Mononuclear cell (primary cell): ENCODE measurements around the gene ETV6. TPM values are rescaled to one million over a fixed set of nuclear protein-coding genes. Genes with fewer than 3 reads are reported as not detected.

ENCODE experiments used
- H3K27me3 ChIP-seq: 2 replicates; pipeline ENCODE4 v1.6.0; 2011; ENCODE audit warnings: low read length, control low read depth; ENCODE audit not compliant: insufficient read depth
- H3K4me1 ChIP-seq: 2 replicates; pipeline ENCODE4 v1.5.1; 2011; ENCODE audit warnings: mild to moderate bottlenecking, low read length, control low read depth; ENCODE audit not compliant: insufficient read depth
- H3K4me3 ChIP-seq: 2 replicates; pipeline ENCODE4 v1.5.1; 2011; ENCODE audit warnings: mild to moderate bottlenecking, low read length, moderate library complexity
- H3K9me3 ChIP-seq: 2 replicates; pipeline ENCODE4 v1.5.1; 2011; ENCODE audit warnings: low read depth, mild to moderate bottlenecking, control low read depth, low read length
- total RNA-seq: library from RNA; depleted of rRNA; stranded (reverse); fragments of >200 nt; gene quantifications from one replicate; pipeline ENCODE4 v1.2.3, GENCODE V29; 2012

Gene ETV6
- total RNA-seq, 1 donor, result 19.7 TPM

GRCh38 chr12:11832093-11832492, 182.6 kb downstream of the ETV6 start:
- Histone ChIP-seq H3K4me3 (no peak overlapping the region), H3K4me1 (peaks cover 74% of the 10 kb centered on the region), H3K27me3 (no peaks in the 10 kb centered on the region), H3K9me3 (no peaks in the 10 kb centered on the region)

- H3K4me1 ChIP-seq, result peaks cover 73% of the 10 kb centered on the region
- no peaks in the 10 kb centered on the region for H3K27me3 ChIP-seq
- no peaks in the 10 kb centered on the region for H3K9me3 ChIP-seq
- H3K4me3 ChIP-seq, result no peak overlapping the region
Measured at GRCh38 chr12:11833174-11833895, 183.9 kb downstream of the ETV6 start.

DNA sequence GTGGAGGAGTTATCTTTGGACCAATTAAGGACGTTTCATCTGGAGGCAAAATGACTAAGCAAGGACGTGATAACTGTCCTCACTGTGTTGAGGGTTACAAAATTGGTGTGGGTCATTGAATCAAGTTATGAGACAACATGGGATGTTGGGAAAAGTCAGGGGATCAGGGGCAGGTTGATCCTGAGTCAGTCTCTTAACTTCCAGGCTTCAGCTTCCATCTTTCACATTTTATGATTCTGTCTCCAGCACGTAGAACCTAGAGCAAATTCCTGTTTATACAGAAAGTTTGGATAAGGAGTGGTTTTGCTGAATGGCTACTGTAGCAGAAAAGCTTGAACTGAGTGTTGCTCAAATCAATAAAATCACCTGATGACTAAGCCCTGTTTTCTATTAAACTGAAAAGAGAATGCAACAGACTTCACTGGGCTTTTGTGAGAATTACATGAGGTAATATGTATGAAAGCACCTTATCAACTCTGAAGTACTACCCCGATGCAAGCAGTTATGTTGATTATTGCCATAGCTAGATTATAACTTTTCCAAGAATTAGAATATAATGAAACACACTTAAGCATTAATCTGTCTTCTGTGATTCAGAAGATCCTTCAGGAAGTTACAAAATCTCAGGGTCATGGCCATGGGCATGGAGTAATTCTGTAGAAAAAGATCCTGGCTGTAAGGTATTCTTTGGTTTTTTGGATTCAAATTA, 184.8 kb downstream of the ETV6 start:
- no peaks in the 10 kb centered on the region for H3K27me3 ChIP-seq
- no peak overlapping the region for H3K4me3 ChIP-seq
- H3K4me1 ChIP-seq, result peaks cover 79% of the 10 kb centered on the region
- H3K9me3 ChIP-seq, result no peaks in the 10 kb centered on the region

DNA sequence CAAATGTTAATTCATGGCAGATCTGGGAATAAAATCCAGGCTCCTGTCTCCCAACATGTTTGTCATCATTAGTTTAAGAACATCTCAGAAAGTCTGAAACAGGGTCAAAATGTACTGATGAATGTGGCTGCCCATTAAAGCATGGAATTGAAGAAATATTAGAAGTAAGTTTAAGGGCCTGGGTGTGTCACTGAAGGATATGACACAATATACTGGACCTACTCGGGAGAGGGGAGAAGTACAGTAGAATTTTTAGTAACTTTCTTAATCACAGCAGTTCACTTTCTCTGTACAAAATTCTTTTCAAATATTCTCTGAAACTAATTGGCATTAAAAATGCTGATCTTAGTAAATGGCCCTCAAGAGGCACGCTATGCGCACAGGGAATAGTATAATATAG, 185.5 kb downstream of the ETV6 start:
- no peaks in the 10 kb centered on the region for H3K9me3 ChIP-seq
- H3K4me1 ChIP-seq, result peaks cover 79% of the 10 kb centered on the region

GRCh38 chr12:11836282-11837151, 187.0 kb downstream of the ETV6 start:
- H3K27me3 ChIP-seq, result no peaks in the 10 kb centered on the region
- H3K9me3 ChIP-seq, result no peaks in the 10 kb centered on the region
- peaks cover 79% of the 10 kb centered on the region for H3K4me1 ChIP-seq
- H3K4me3 ChIP-seq, result no peak overlapping the region

More for the DNA sequence above, 185.5 kb downstream of the ETV6 start:
- Histone ChIP-seq H3K4me3 (no peak overlapping the region), H3K27me3 (no peaks in the 10 kb centered on the region)

DNA sequence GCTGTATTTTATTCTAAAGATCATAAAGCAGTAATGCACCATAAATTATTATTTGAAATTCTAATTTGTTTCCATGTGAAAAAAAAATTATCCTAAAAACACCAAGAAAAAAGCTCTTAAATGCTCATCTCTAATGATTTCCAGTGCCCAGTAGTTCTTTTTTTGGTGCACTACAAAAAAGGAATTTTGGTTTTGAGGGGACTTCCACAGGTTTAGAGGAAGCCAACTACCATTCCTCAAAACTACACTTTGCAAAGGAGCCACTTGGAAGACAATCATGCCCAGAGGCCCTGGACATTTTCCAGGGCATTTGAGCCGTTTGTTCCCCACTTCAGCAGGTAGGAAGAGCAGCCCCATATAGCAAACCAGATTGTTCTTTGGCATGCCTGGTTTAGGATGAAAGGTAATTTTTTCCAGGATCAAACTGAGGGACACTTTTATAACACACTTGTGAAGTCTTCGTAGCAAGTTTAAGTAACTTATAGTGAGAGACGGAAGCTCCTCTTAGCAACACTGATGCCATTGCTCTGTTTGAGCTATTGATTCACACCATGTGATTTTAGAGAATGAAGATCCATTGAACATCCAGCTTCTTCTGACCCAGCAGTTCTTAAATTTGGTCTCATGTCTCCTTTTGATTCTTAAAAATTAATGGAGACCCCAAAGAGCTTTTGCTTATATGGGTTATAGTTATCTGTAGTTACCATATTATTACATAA, 187.9 kb downstream of the ETV6 start:
- Histone ChIP-seq H3K4me1 (peaks cover 75% of the 10 kb centered on the region), H3K4me3 (no peak overlapping the region), H3K27me3 (no peaks in the 10 kb centered on the region), H3K9me3 (no peaks in the 10 kb centered on the region)

DNA sequence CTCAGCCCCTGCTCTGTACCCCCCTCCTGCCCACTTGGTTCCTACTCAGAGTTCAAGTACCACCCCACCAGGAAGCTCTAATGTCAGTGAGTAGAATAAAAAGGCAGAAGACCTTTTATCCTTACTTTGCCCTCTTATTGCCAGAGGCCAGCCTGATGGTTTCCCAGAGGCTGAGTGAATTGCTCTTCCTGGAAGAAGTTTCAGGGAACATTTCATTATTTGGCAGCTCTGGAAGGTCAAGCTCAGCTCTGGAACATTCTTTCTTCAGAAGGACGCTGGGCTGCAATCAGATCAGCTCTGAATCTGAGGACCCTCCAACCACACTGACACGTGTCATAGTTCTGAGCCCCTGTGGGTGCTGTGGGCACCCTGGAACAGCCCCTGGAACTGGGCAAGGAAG, 188.9 kb downstream of the ETV6 start:
- no peaks in the 10 kb centered on the region for H3K9me3 ChIP-seq
- H3K27me3 ChIP-seq, result no peaks in the 10 kb centered on the region
- peaks cover 70% of the 10 kb centered on the region for H3K4me1 ChIP-seq
- H3K4me3 ChIP-seq, result no peak overlapping the region

DNA sequence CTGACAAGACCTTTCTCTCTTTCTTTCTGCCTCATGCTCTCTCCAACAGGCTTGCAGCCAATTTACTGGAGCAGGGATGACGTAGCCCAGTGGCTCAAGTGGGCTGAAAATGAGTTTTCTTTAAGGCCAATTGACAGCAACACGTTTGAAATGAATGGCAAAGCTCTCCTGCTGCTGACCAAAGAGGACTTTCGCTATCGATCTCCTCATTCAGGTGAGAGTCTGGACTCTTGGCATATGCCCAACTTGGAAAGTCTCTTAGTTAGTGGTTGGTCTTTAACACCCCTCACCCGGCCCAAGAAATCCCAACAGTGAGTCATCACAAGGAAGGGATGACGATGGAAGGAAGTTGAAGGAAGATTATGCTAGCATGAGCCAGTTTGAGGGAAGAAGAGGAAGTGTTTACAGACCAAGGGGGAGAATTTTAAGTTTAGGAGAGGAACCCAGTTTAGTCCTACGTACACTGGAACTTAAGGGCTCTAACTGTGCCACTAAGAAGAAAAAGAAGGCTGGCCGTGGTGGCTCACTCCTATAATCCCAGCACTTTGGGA, 189.7 kb downstream of the ETV6 start:
- Histone ChIP-seq H3K9me3 (no peaks in the 10 kb centered on the region), H3K4me1 (peaks cover 63% of the 10 kb centered on the region), H3K27me3 (no peaks in the 10 kb centered on the region), H3K4me3 (no peak overlapping the region)

- Histone ChIP-seq H3K27me3 (no peaks in the 10 kb centered on the region), H3K4me3 (no peak overlapping the region), H3K4me1 (peaks cover 51% of the 10 kb centered on the region)
Measured at GRCh38 chr12:11840366-11840765, 190.9 kb downstream of the ETV6 start.

DNA sequence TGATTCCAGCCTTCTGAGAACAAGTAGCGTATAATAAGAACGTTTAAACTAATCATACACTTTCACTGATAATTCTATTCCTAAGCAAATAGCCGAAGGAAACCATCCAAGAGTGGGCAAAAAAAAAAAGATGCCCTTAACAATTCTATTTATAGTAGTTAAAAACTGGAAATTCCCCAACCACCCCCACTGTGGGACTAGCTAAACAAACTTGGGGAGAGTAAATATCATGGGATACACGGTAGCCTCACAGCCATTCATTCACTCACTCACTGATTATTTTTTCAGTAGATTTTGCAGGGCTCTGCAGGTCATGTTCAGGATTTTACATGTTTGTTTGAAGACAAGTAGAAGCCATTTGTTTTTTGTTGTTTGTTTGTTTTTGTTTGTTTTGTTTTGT, 197.0 kb downstream of the ETV6 start:
- Histone ChIP-seq H3K4me3 (no peak overlapping the region), H3K4me1 (no peaks in the 10 kb centered on the region), H3K9me3 (no peaks in the 10 kb centered on the region), H3K27me3 (no peaks in the 10 kb centered on the region)

More at GRCh38 chr12:11840366-11840765, 190.9 kb downstream of the ETV6 start:
- H3K9me3 ChIP-seq, result no peaks in the 10 kb centered on the region

DNA sequence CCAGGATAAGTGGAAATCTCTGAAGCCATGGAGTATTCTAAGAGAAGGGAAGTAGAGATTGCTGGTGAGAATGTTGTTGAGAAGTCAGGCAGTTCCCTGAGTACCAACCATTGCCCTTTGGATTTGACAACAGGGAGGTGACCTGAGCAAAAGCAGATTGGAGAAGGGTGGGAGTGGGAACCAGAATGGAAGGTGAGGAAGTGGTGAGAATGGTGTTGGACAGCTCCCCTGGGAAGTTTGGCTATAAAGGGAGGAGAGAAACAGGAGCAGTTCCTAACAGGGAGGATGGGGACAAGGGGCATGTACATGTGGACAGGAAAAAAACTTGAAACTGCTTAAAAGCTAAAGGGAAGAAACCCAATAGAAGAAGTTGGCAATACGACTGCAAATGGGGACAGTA, 198.1 kb downstream of the ETV6 start:
- no peak overlapping the region for H3K4me3 ChIP-seq
- H3K9me3 ChIP-seq, result no peaks in the 10 kb centered on the region
- no peaks in the 10 kb centered on the region for H3K27me3 ChIP-seq

DNA sequence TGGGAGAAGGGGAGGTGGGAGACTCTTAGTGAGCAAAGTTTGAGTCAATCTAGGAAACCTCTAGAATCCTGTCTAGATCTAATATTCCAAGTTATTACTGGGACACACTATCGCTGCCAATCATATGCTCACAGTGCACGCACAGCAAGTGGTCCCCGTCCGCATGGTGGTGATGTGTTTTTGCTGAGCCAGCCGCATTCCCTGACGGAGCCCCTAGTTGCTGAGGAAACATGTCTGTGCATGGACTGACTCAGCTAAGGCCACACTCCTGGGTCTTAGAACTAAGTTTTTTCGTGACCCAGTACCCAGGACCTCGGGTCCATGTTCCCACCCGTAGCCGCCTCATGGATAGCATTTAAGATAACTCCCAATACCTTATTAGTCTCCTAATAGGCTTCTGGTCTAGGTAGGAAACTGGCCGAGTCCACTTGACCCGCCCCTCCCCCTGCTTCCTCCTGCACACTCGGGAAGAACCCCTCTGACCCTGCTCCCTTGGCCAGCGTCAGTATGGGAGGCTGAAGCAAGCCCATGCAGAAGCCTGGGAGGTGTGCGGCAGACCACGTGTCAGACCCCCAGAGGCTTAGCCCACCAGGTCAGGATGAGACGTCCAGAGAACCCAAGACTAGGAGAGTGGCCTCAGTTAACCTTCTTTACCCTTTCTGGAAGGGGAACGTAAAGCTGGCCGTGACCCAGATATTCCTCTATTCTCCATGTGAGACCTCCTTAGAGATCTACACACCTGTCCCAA, 200.5 kb downstream of the ETV6 start:
- Histone ChIP-seq H3K4me3 (no peak overlapping the region), H3K4me1 (peaks cover 16% of the 10 kb centered on the region), H3K9me3 (no peaks in the 10 kb centered on the region), H3K27me3 (no peaks in the 10 kb centered on the region)

More for the DNA sequence above, 198.1 kb downstream of the ETV6 start:
- no peaks in the 10 kb centered on the region for H3K4me1 ChIP-seq

- Histone ChIP-seq H3K4me3 (no peak overlapping the region), H3K9me3 (no peaks in the 10 kb centered on the region), H3K27me3 (no peaks in the 10 kb centered on the region), H3K4me1 (peaks cover 43% of the 10 kb centered on the region)
Measured at GRCh38 chr12:11853126-11853525, 203.7 kb downstream of the ETV6 start.

DNA sequence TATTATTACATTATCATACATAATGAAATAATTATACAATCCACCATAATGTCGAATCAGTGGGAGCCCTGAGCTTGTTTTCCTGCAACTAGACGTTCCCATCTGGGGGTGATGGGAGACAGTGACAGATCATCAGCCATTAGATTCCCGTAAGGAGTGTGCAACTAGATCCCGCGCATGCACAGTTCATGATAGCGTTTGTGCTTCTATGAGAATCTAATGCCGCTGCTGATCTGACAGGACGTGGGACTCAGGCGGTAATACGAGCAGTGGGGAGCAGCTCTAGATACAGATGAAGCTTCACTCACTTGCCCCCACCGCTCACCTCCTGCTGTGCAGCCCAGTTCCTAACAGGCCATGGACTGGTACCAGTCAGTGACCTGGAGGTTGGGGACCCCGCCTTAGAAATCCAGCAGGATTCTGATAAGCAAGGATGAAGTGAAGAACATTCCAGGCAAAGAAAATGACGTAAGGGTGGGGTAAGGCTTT, 204.6 kb downstream of the ETV6 start:
- Histone ChIP-seq H3K4me1 (peaks cover 43% of the 10 kb centered on the region), H3K27me3 (no peaks in the 10 kb centered on the region), H3K4me3 (no peak overlapping the region), H3K9me3 (no peaks in the 10 kb centered on the region)
